ENCODE results near the gene ALOX15B.

The ALOX15B gene

DNA sequence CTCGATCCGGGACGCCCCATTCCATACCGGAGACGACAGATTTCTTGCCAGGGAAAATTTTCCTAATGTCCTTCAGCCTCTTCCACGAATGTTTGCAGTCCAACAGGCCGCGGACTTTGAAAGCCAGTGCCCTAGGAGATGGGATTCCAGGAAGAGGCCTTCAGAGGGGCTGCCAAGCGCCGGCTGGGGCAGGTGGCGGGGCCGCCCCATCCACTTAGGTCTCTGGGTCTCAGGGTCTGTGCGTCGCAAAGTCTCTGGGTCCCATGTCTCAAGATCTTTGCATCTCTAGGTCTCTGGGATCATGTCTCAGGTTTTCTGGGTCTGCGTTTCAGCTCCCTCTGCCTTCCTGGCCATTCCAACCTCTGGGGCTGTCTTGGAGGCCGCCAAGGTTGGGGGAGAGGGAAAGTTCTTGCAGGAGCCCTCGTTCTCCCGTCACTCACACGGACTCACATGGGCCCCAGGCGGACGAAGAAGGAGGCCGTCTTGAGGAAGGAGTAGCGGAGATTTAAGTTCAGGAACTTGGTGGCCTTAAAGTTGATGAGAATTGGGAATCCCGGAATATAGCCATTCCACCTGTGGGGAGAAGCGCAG lies 41.4 kb downstream of the ALOX15B start:
- Histone ChIP-seq H3K79me2 (ENCODE audit: low read length) (no peaks in the 10 kb centered on the region), H3K9ac (ENCODE audit: low read length) (peak overlapping the region; percentile 44; the same call in 1 of the 2 replicates), H3K4me2 (ENCODE audit: low read length) (peak overlapping the region; percentile 93), H3K4me1 (ENCODE audit: low read length) (peaks cover 5% of the 10 kb centered on the region), H3K27me3 (ENCODE audit: low read depth, low read length) (0 out of 2 replicates have a peak, but pooled peaks cover 5% of the 10 kb centered on the region), H4K20me1 (ENCODE audit: insufficient read depth, low read length) (no peaks in the 10 kb centered on the region), H3K36me3 (replicated peaks; ENCODE audit: low read depth, low read length) (no peaks in the 10 kb centered on the region), H3K27ac (ENCODE audit: low read length) (no peak overlapping the region), H3K4me3 (ENCODE audit: low read length) (peak overlapping the region; percentile 73), H3K9me3 (ENCODE audit: insufficient read depth, low read length) (no peaks in the 10 kb centered on the region), H2AFZ (ENCODE audit: low read depth, low read length) (peak overlapping the region; percentile 85)
- TF ChIP-seq EZH2phosphoT487 (IDR thresholded peaks at IDR 0.05; ENCODE audit: low read depth), result no peak
- TF ChIP-seq, protein P1, sequence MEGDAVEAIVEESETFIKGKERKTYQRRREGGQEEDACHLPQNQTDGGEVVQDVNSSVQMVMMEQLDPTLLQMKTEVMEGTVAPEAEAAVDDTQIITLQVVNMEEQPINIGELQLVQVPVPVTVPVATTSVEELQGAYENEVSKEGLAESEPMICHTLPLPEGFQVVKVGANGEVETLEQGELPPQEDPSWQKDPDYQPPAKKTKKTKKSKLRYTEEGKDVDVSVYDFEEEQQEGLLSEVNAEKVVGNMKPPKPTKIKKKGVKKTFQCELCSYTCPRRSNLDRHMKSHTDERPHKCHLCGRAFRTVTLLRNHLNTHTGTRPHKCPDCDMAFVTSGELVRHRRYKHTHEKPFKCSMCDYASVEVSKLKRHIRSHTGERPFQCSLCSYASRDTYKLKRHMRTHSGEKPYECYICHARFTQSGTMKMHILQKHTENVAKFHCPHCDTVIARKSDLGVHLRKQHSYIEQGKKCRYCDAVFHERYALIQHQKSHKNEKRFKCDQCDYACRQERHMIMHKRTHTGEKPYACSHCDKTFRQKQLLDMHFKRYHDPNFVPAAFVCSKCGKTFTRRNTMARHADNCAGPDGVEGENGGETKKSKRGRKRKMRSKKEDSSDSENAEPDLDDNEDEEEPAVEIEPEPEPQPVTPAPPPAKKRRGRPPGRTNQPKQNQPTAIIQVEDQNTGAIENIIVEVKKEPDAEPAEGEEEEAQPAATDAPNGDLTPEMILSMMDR (IDR thresholded peaks at IDR 0.05; ENCODE audit: low read depth, low read length), result no peak

DNA sequence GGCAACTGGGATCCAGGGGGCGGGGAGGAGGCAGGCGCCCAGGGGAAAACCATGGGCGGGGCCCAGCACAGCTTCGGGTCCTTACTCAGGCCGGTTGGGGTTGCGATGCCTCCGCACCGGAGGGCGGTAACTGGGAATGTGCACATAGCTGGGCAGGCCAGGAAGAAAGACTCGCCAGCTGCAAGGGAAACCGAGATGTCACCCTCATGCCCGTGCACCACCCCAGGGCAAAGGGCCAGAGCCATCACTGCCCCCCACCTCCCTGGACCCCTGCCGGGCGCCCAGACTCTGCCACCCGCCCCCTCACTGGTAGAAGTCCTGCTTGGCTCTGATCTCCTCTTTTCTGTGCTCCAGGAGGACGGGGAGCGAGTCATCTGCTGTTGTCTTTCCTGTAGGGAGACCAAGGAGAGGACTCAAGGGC lies 42.0 kb downstream of the ALOX15B start:
- H3K9ac ChIP-seq (ENCODE audit: low read length), result no peak overlapping the region
- no peaks in the 10 kb centered on the region for H3K36me3 ChIP-seq (replicated peaks; ENCODE audit: low read depth, low read length)
- peaks cover 5% of the 10 kb centered on the region for H3K4me1 ChIP-seq (ENCODE audit: low read length)
- TF ChIP-seq EZH2phosphoT487 (IDR thresholded peaks at IDR 0.05; ENCODE audit: low read depth), result no peak
- TF ChIP-seq, protein P1 (IDR thresholded peaks at IDR 0.05; ENCODE audit: low read depth, low read length), result no peak
- H3K9me3 ChIP-seq (ENCODE audit: insufficient read depth, low read length), result no peaks in the 10 kb centered on the region
- no peaks in the 10 kb centered on the region for H3K79me2 ChIP-seq (ENCODE audit: low read length)
- no peaks in the 10 kb centered on the region for H4K20me1 ChIP-seq (ENCODE audit: insufficient read depth, low read length)
- H3K4me2 ChIP-seq (ENCODE audit: low read length), result no peak overlapping the region
- H2AFZ ChIP-seq (ENCODE audit: low read depth, low read length), result no peak overlapping the region
- no peak overlapping the region for H3K4me3 ChIP-seq (ENCODE audit: low read length)
- H3K27ac ChIP-seq (ENCODE audit: low read length), result no peak overlapping the region
- 0 out of 2 replicates have a peak, but pooled peaks cover 5% of the 10 kb centered on the region for H3K27me3 ChIP-seq (ENCODE audit: low read depth, low read length)

DNA sequence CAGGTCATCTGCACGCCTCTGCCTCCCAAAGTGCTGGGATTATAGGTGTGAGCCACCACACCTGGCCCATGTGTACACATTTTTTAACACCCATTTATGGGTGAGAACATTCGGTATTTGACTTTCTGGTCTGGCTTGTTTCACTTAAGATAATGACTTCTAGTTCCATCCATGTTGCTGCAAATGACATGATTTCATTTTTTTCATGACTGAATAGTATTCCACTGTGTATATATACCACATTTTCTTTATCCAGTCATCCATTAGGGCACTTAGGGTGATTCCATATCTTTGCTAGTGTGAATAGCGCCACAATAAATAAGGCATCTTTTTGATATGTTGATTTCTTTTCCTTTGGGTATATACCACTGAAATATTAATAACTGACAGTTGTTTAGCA lies 43.0 kb downstream of the ALOX15B start:
- H3K4me2 ChIP-seq (ENCODE audit: low read length), result no peak overlapping the region
- H3K9me3 ChIP-seq (ENCODE audit: insufficient read depth, low read length), result no peaks in the 10 kb centered on the region
- no peak overlapping the region for H3K4me3 ChIP-seq (ENCODE audit: low read length)
- TF ChIP-seq EZH2phosphoT487 (IDR thresholded peaks at IDR 0.05; ENCODE audit: low read depth), result no peak
- TF ChIP-seq, protein P1 (IDR thresholded peaks at IDR 0.05; ENCODE audit: low read depth, low read length), result no peak
- no peaks in the 10 kb centered on the region for H3K79me2 ChIP-seq (ENCODE audit: low read length)
- 0 out of 2 replicates have a peak, but pooled peaks cover 5% of the 10 kb centered on the region for H3K27me3 ChIP-seq (ENCODE audit: low read depth, low read length)
- H3K27ac ChIP-seq (ENCODE audit: low read length), result no peak overlapping the region
- H4K20me1 ChIP-seq (ENCODE audit: insufficient read depth, low read length), result no peaks in the 10 kb centered on the region
- no peaks in the 10 kb centered on the region for H3K36me3 ChIP-seq (replicated peaks; ENCODE audit: low read depth, low read length)
- H3K9ac ChIP-seq (ENCODE audit: low read length), result no peak overlapping the region
- peaks cover 5% of the 10 kb centered on the region for H3K4me1 ChIP-seq (ENCODE audit: low read length)
- H2AFZ ChIP-seq (ENCODE audit: low read depth, low read length), result no peak overlapping the region

DNA sequence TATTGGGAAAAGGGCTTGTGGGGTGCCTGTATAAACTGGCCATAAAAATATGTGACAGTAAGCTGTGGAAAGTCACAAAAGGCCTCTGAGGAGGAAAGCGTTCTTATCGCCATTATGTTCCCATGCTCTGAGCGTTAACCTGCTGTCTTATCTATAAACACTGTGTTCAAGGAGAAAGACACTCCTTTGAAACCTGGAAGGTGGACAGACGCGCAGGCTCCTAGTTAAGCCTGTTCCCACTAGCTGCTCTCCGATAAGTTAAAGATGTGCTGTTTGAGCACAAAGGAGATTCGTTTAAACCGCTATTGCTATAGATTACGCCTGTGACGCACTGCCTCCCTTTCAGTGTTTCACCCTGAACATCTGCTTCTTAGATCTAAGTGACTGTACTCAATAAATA lies 43.4 kb downstream of the ALOX15B start:
- no peak for TF ChIP-seq EZH2phosphoT487 (IDR thresholded peaks at IDR 0.05; ENCODE audit: low read depth)
- TF ChIP-seq, protein P1 (IDR thresholded peaks at IDR 0.05; ENCODE audit: low read depth, low read length), result no peak
- no peak overlapping the region for H3K27ac ChIP-seq (ENCODE audit: low read length)
- H3K4me3 ChIP-seq (ENCODE audit: low read length), result no peak overlapping the region
- no peak overlapping the region for H3K9ac ChIP-seq (ENCODE audit: low read length)
- no peaks in the 10 kb centered on the region for H4K20me1 ChIP-seq (ENCODE audit: insufficient read depth, low read length)
- H3K27me3 ChIP-seq (ENCODE audit: low read depth, low read length), result 0 out of 2 replicates have a peak, but pooled peaks cover 5% of the 10 kb centered on the region
- no peak overlapping the region for H3K4me2 ChIP-seq (ENCODE audit: low read length)
- no peak overlapping the region for H2AFZ ChIP-seq (ENCODE audit: low read depth, low read length)
- H3K9me3 ChIP-seq (ENCODE audit: insufficient read depth, low read length), result no peaks in the 10 kb centered on the region
- peaks cover 5% of the 10 kb centered on the region for H3K4me1 ChIP-seq (ENCODE audit: low read length)
- H3K36me3 ChIP-seq (replicated peaks; ENCODE audit: low read depth, low read length), result no peaks in the 10 kb centered on the region
- H3K79me2 ChIP-seq (ENCODE audit: low read length), result no peaks in the 10 kb centered on the region
